Renal cortical epithelial cell (primary cell): ENCODE data around the gene RGL2. TPM values are rescaled to one million over a fixed set of nuclear protein-coding genes. Genes with fewer than 3 reads are reported as not detected.

Source experiments
- total RNA-seq: library from RNA; depleted of rRNA; stranded (reverse); fragments of >200 nt; gene quantifications from 2 replicates; pipeline ENCODE4 v1.2.3, GENCODE V29; 2014

The RGL2 gene
- total RNA-seq, 1 donor from 2014 or later: 34.5 TPM

Other genes with a start within 250 kb of the RGL2 start
- gene HLA-DPA1, start 225.3 kb downstream of the RGL2 start, total RNA-seq: 7.0 and 9.7 TPM in 2 replicates
- gene HLA-DPB1, start 223.0 kb downstream of the RGL2 start, total RNA-seq: 12.2 and 25.7 TPM in 2 replicates
- gene COL11A2, start 106.5 kb downstream of the RGL2 start, total RNA-seq: 0.17 and 0.20 TPM in 2 replicates
- gene RXRB, start 98.3 kb downstream of the RGL2 start, total RNA-seq: 16.8 and 28.0 TPM in 2 replicates
- 108 and 119 TPM in 2 replicates for gene SLC39A7, start 98.1 kb downstream of the RGL2 start, total RNA-seq
- 11.2 and 26.0 TPM in 2 replicates for gene HSD17B8, start 94.3 kb downstream of the RGL2 start, total RNA-seq
- 18.4 and 28.0 TPM in 2 replicates for gene RING1, start 90.4 kb downstream of the RGL2 start, total RNA-seq
- gene VPS52, start 27.1 kb downstream of the RGL2 start, total RNA-seq: 27.8 and 40.4 TPM in 2 replicates
- gene RPS18, start 26.9 kb downstream of the RGL2 start, total RNA-seq: 1,432 and 3,352 TPM in 2 replicates
- gene B3GALT4, start 21.8 kb downstream of the RGL2 start, total RNA-seq: 2.7 and 5.9 TPM in 2 replicates
- 54.6 and 106 TPM in 2 replicates for gene WDR46, start 9.7 kb downstream of the RGL2 start, total RNA-seq
- gene PFDN6, start 9.3 kb downstream of the RGL2 start, total RNA-seq: 30.7 and 41.5 TPM in 2 replicates
- gene TAPBP, start 15.1 kb upstream of the RGL2 start, total RNA-seq: 114 and 147 TPM in 2 replicates
- 16.0 and 24.1 TPM in 2 replicates for gene ZBTB22, start 18.8 kb upstream of the RGL2 start, total RNA-seq
- 39.2 and 88.8 TPM in 2 replicates for gene DAXX, start 24.0 kb upstream of the RGL2 start, total RNA-seq
- 0.70 and 10.9 TPM in 2 replicates for gene KIFC1, start 92.9 kb upstream of the RGL2 start, total RNA-seq
- gene PHF1, start 112.1 kb upstream of the RGL2 start, total RNA-seq: 11.1 and 16.7 TPM in 2 replicates
- 74.7 and 90.5 TPM in 2 replicates for gene CUTA, start 119.2 kb upstream of the RGL2 start, total RNA-seq
- 1.0 and 5.9 TPM in 2 replicates for gene SYNGAP1, start 121.1 kb upstream of the RGL2 start, total RNA-seq
- gene ZBTB9, start 155.6 kb upstream of the RGL2 start, total RNA-seq: 4.7 and 9.7 TPM in 2 replicates